Activated T-cell treated with anti-CD3 and anti-CD28 coated beads for 24 hours (primary cell): ENCODE measurements around the gene AFMID.
A peak's percentile ranks its signal among the peaks of the same experiment; 100 is the strongest.
"Not testable (repeated sequence)": the region's sequence is repeated elsewhere in the genome, so short reads cannot be mapped to it uniquely, and the experiment has no call there.

Experiments used
- DNase-seq: peaks from one replicate; pipeline ENCODE4 v3.0.0-alpha.2; 2020; ENCODE audit warnings: low read depth

Gene AFMID

GRCh38 chr17:78154903-78155811 lies 32.0 kb upstream of the AFMID start:
- DNase-seq: no peak

DNA sequence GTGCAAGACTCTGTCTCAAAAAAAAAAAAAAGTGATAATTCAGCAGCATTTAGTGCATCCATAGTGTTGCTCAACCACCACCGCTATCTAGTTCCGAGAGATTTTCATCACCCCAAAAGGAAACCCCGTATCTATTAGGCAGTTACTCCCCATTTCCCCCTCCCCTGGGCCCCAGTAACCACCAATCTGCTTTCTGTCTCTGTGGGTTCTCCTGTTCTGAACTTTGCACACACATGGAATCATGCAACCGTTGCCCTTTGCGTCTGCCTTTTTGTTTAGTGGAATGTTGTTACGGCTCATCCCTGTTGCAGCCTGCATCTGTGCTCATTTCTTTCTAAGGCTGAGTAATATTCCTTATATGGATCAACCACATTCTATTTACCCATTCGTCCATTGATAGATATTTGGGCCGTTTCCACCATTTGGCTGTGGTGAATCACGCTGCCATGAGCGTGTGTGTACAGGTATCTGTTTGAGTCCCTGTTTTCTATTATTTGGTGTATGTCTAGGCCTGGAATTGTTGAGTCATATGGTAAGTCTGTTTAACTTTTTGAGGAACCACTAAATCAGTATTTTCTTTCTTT lies 27.5 kb upstream of the AFMID start:
- DNase-seq: no peak

- DNase-seq: no peak
Measured at GRCh38 chr17:78163881-78164747, 23.0 kb upstream of the AFMID start.

GRCh38 chr17:78164748-78165607 lies 22.2 kb upstream of the AFMID start:
- DNase-seq: no peak

GRCh38 chr17:78166416-78166815 lies 20.7 kb upstream of the AFMID start:
- DNase-seq: no peak

- DNase-seq: peak; percentile 81
Measured at GRCh38 chr17:78168242-78168902, 18.8 kb upstream of the AFMID start, which contains the start of gene SYNGR2. Gene SYNGR2, plus strand, starts transcription at chr17:78168581. Its CDS starts 36 bp downstream, at chr17:78168617.

GRCh38 chr17:78168903-78169793 lies 18.0 kb upstream of the AFMID start:
- DNase-seq: peak; percentile 58

DNA sequence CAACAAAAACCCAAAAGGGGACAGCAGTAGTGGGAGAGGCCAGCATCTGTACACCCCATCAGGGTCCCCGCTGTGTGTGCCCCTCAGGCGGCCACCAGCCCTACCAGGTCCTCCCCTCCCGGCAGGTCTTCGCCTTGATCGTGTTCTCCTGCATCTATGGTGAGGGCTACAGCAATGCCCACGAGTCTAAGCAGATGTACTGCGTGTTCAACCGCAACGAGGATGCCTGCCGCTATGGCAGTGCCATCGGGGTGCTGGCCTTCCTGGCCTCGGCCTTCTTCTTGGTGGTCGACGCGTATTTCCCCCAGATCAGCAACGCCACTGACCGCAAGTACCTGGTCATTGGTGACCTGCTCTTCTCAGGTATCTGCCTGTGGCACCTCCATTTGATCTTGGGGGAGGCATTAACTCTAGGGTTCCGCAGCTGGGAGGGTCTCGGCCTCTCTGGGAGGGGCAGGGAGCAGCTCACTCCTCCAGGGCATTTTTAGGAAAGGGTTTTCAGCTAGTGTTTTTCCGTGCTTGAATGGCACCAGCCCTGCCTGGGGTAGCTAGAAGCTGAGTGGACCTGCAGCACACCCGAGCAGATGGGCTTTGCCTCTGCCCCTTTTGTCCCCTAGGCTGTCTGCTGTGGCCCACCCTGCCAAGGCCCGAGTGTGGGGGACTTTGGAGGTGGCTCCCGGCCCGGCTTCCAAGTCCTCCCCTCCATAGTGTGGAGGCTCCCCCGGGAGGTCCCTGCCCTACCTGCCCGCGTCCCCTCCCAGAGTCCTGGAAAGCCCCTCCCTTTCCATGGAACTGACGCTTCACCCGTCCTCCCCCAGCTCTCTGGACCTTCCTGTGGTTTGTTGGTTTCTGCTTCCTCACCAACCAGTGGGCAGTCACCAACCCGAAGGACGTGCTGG lies 16.2 kb upstream of the AFMID start:
- DNase-seq: no peak

GRCh38 chr17:78171591-78172248 lies 15.4 kb upstream of the AFMID start:
- not testable (repeated sequence) for DNase-seq

GRCh38 chr17:78172249-78173051 lies 14.7 kb upstream of the AFMID start:
- no peak for DNase-seq

GRCh38 chr17:78173097-78173715 lies 14.0 kb upstream of the AFMID start:
- DNase-seq: no peak

- DNase-seq: no peak
Measured at GRCh38 chr17:78174346-78174869, 12.8 kb upstream of the AFMID start.

GRCh38 chr17:78174870-78175642 lies 12.1 kb upstream of the AFMID start:
- no peak for DNase-seq

- DNase-seq: no peak
Measured at GRCh38 chr17:78175643-78175981, 11.6 kb upstream of the AFMID start.

DNA sequence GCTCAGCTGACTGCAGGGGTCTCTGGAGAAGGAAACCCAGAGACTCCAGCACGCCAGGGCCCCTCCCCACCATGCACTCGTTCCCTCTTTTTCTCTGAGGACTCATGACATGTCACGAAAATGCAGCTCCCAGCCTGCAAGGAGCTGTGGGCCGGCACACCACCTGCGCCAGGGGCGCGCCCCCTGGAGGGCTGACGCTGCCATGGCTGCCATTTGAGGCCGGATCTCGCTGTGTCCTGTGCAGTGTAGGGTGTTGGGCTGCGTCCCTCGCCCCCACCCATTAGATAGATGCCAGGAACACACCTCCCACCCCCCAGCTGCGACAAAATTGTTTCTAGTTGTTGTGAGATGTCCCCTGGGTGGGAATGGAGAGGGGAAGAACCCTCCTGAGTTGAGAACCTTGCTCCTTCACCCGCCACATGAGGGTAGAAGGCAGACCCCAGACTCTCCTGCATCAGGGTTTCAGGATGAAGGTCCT lies 10.6 kb upstream of the AFMID start:
- peak; percentile 70 for DNase-seq

GRCh38 chr17:78179372-78179771 lies 7.8 kb upstream of the AFMID start:
- DNase-seq: no peak
